ENCODE measurements around the gene SCAI.
"Not testable (repeated sequence)": the region's sequence is repeated elsewhere in the genome, so short reads cannot be mapped to it uniquely, and the experiment has no call there.

The SCAI gene

GRCh38 chr9:125012013-125012412 is 131.3 kb downstream of the SCAI start:
- DNase-seq, result not testable (repeated sequence)

GRCh38 chr9:125008599-125008998 is 134.7 kb downstream of the SCAI start:
- DNase-seq, result no peak

- no peak for DNase-seq
Measured at GRCh38 chr9:125003332-125003731, 140.0 kb downstream of the SCAI start.

GRCh38 chr9:124983698-124984097 is 159.6 kb downstream of the SCAI start:
- DNase-seq, result no peak

- DNase-seq, result no peak
Measured at GRCh38 chr9:124980431-124980830, 162.9 kb downstream of the SCAI start.

- no peak for DNase-seq
Measured at GRCh38 chr9:124975131-124975530, 168.2 kb downstream of the SCAI start.

- no peak for DNase-seq
Measured at GRCh38 chr9:124973807-124974206, 169.5 kb downstream of the SCAI start.

GRCh38 chr9:124972241-124972770 is 171.0 kb downstream of the SCAI start:
- no peak for DNase-seq

- DNase-seq, result no peak
Measured at GRCh38 chr9:124969401-124969800, 173.9 kb downstream of the SCAI start.

- no peak for DNase-seq
Measured at GRCh38 chr9:124968238-124968637, 175.1 kb downstream of the SCAI start.

- not testable (repeated sequence) for DNase-seq
Measured at GRCh38 chr9:124965775-124966568, 177.4 kb downstream of the SCAI start.

GRCh38 chr9:124964604-124965003 is 178.7 kb downstream of the SCAI start:
- no peak for DNase-seq

- DNase-seq, result no peak
Measured at GRCh38 chr9:124964056-124964455, 179.3 kb downstream of the SCAI start.

- DNase-seq, result no peak
Measured at GRCh38 chr9:124960409-124960752, 182.9 kb downstream of the SCAI start.

- not testable (repeated sequence) for DNase-seq
Measured at GRCh38 chr9:124959671-124960408, 183.5 kb downstream of the SCAI start.

- DNase-seq, result no peak
Measured at GRCh38 chr9:124954255-124954654, 189.1 kb downstream of the SCAI start.

- no peak for DNase-seq
Measured at GRCh38 chr9:124950050-124950718, 193.1 kb downstream of the SCAI start.

- no peak for DNase-seq
Measured at GRCh38 chr9:124949387-124949786, 193.9 kb downstream of the SCAI start.

- DNase-seq, result no peak
Measured at GRCh38 chr9:124947727-124948391, 195.5 kb downstream of the SCAI start.

- DNase-seq, result no peak
Measured at GRCh38 chr9:124946167-124946566, 197.2 kb downstream of the SCAI start.

GRCh38 chr9:124941679-124942561 is 201.4 kb downstream of the SCAI start:
- DNase-seq, result no peak
